HPDE6-E6E7 (cell line): Measurements from ENCODE around the gene ATAD3C.

ENCODE experiments used
- DNase-seq: peaks from one replicate; pipeline ENCODE4 v3.0.0; 2011; ENCODE audit warnings: missing footprints; ENCODE audit errors: extremely low spot score

ATAD3C gene

GRCh38 chr1:1431845-1432273 lies 17.6 kb upstream of the ATAD3C start:
- no peak for DNase-seq

- no peak for DNase-seq
Measured at GRCh38 chr1:1432274-1432950, 17.1 kb upstream of the ATAD3C start.

GRCh38 chr1:1432951-1433803 lies 16.3 kb upstream of the ATAD3C start:
- peak; percentile 84 for DNase-seq

GRCh38 chr1:1433804-1434130 lies 15.7 kb upstream of the ATAD3C start:
- no peak for DNase-seq

- no peak for DNase-seq
Measured at GRCh38 chr1:1434131-1434823, 15.2 kb upstream of the ATAD3C start.

- DNase-seq: no peak
Measured at GRCh38 chr1:1434824-1435105, 14.7 kb upstream of the ATAD3C start.

- no peak for DNase-seq
Measured at GRCh38 chr1:1435106-1435903, 14.2 kb upstream of the ATAD3C start, which contains the start of gene VWA1. Gene VWA1, plus strand, starts transcription at chr1:1435690. Its CDS starts 59 bp downstream, at chr1:1435749.

- no peak for DNase-seq
Measured at GRCh38 chr1:1435911-1436629, 13.4 kb upstream of the ATAD3C start.

GRCh38 chr1:1436630-1437032 lies 12.9 kb upstream of the ATAD3C start:
- DNase-seq: no peak

- no peak for DNase-seq
Measured at GRCh38 chr1:1437033-1437903, 12.2 kb upstream of the ATAD3C start.

GRCh38 chr1:1437904-1438376 lies 11.5 kb upstream of the ATAD3C start:
- DNase-seq: no peak

GRCh38 chr1:1438531-1439381 lies 10.7 kb upstream of the ATAD3C start:
- DNase-seq: no peak

GRCh38 chr1:1439546-1440261 lies 9.8 kb upstream of the ATAD3C start:
- no peak for DNase-seq

GRCh38 chr1:1440262-1441001 lies 9.1 kb upstream of the ATAD3C start:
- no peak for DNase-seq

GRCh38 chr1:1441002-1441888 lies 8.2 kb upstream of the ATAD3C start:
- peak; percentile 78 for DNase-seq

- DNase-seq: no peak
Measured at GRCh38 chr1:1442069-1442770, 7.3 kb upstream of the ATAD3C start.
